Liver (tissue), 9 donors: Measurements from ENCODE around the gene HDAC5. TPM values are rescaled to one million over a fixed set of nuclear protein-coding genes. Genes with fewer than 3 reads are reported as not detected.
A peak's percentile ranks its signal among the peaks of the same experiment; 100 is the strongest.

Experiments used
- DNase-seq: peaks from one replicate; pipeline ENCODE4 v3.0.0-alpha.2; 2017; ENCODE audit warnings: low spot score
- H3K27ac ChIP-seq, 2 donors: one replicate each; pipeline ENCODE4 v1.7.0; 2013; ENCODE audit warnings: inconsistent platforms in 2 of 2, low read length in 2 of 2, control low read depth in 1 of 2, low read depth in 1 of 2, mild to moderate bottlenecking in 1 of 2
- H3K27me3 ChIP-seq, 4 donors: one replicate each; pipeline versions ENCODE4 v1.6.1 to v1.7.0; 2013; ENCODE audit warnings: low read length in 3 of 4, inconsistent platforms in 1 of 4, mild to moderate bottlenecking in 1 of 4, moderate library complexity in 1 of 4; ENCODE audit not compliant: control insufficient read depth in 4 of 4, insufficient read depth in 4 of 4
- H3K36me3 ChIP-seq, 4 donors: one replicate each; pipeline versions ENCODE4 v1.6.1 to v1.7.0; 2013; ENCODE audit warnings: low read length in 3 of 4, mild to moderate bottlenecking in 3 of 4, low read depth in 1 of 4, moderate library complexity in 1 of 4; ENCODE audit not compliant: control insufficient read depth in 4 of 4, insufficient read depth in 3 of 4
- H3K4me1 ChIP-seq, 4 donors: one replicate each; pipeline versions ENCODE4 v1.6.1 to v1.7.0; 2013; ENCODE audit warnings: low read length in 3 of 4, mild to moderate bottlenecking in 3 of 4, moderate library complexity in 1 of 4; ENCODE audit not compliant: control insufficient read depth in 4 of 4, insufficient read depth in 4 of 4
- H3K4me3 ChIP-seq, 3 donors: one replicate each; pipeline versions ENCODE4 v1.6.1 to v1.7.0; 2013; ENCODE audit warnings: low read length in 3 of 3, control low read depth in 1 of 3, low read depth in 1 of 3, mild to moderate bottlenecking in 1 of 3
- H3K9ac ChIP-seq, 2 donors: one replicate each; pipeline ENCODE4 v1.7.0; 2013; ENCODE audit warnings: low read length in 2 of 2, mild to moderate bottlenecking in 2 of 2, moderate library complexity in 2 of 2, control low read depth in 1 of 2, low read depth in 1 of 2
- H3K9me3 ChIP-seq, 4 donors: one replicate each; pipeline versions ENCODE4 v1.6.1 to v1.7.0; 2013; ENCODE audit warnings: low read length in 3 of 4; ENCODE audit not compliant: control insufficient read depth in 4 of 4
- EGR1 ChIP-seq, 2 donors: IDR thresholded peaks; 2 replicates each; pipeline ENCODE4 v1.6.1; 2016 to 2018; ENCODE audit warnings: antibody characterized with exemption in 2 of 2, low read depth in 2 of 2
- FOXA1 ChIP-seq: IDR thresholded peaks from 2 replicates; pipeline ENCODE4 v1.6.1; 2016; ENCODE audit warnings: antibody characterized with exemption
- GABPA ChIP-seq, 2 donors: IDR thresholded peaks in 1 of 2; conservative IDR thresholded peaks in 1 of 2; 2 replicates each; pipeline ENCODE4 v1.6.1; 2016; ENCODE audit warnings: antibody characterized with exemption in 2 of 2, mild to moderate bottlenecking in 1 of 2, moderate library complexity in 1 of 2
- HNF4G ChIP-seq: IDR thresholded peaks from 2 replicates; pipeline ENCODE4 v1.6.1; 2016; ENCODE audit warnings: antibody characterized with exemption
- JUND ChIP-seq, 2 donors: IDR thresholded peaks; 2 replicates each; pipeline ENCODE4 v1.6.1; 2016; ENCODE audit warnings: antibody characterized with exemption in 2 of 2
- RXRA ChIP-seq, 2 donors: IDR thresholded peaks; 2 replicates each; pipeline ENCODE4 v1.6.1; 2017 to 2018; ENCODE audit warnings: antibody characterized with exemption in 2 of 2, mild to moderate bottlenecking in 1 of 2
- TAF1 ChIP-seq: conservative IDR thresholded peaks from 2 replicates; pipeline ENCODE4 v1.6.1; 2016; ENCODE audit warnings: antibody characterized with exemption, mild to moderate bottlenecking
- YY1 ChIP-seq: IDR thresholded peaks from 2 replicates; pipeline ENCODE4 v1.6.1; 2016; ENCODE audit warnings: antibody characterized with exemption, mild to moderate bottlenecking
- WGBS: extraction: QIAGEN DNeasy Blood & Tissue Kit; methylation state at CpG from one replicate; pipeline ENCODE4 v1.1.7; 2013; 5-methylcytosine and 5-hydroxymethylcytosine counted together
- polyA plus RNA-seq, 2 donors: library from polyadenylated mRNA; stranded (reverse) in 1 of 2; unstranded in 1 of 2; fragments of 200-250 nt in 1 of 2; fragments of >200 nt in 1 of 2; fragmentation: Nextera tagmentation in 1 of 2; extraction: Ambion mirVana in 1 of 2; gene quantifications; one replicate each; pipeline versions ENCODE4 v1.2.1 to v1.2.3, GENCODE V29; 2013 to 2015
- total RNA-seq, 2 donors: library from RNA; depleted of rRNA; stranded (reverse); fragments of >200 nt; gene quantifications; one replicate each; pipeline ENCODE4 v1.2.3, GENCODE V29; 2014
- TF ChIP-seq, protein P1 (sequence below): IDR thresholded peaks from 2 replicates; pipeline ENCODE4 v1.6.1; 2016; ENCODE audit warnings: antibody characterized with exemption, mild to moderate bottlenecking
- TF ChIP-seq, protein P2 (sequence below): IDR thresholded peaks from 2 replicates; pipeline ENCODE4 v1.6.1; 2016; ENCODE audit warnings: antibody characterized with exemption
- TF ChIP-seq, protein P3 (sequence below): IDR thresholded peaks from 2 replicates; pipeline ENCODE4 v1.6.1; 2016; ENCODE audit warnings: antibody characterized with exemption
- TF ChIP-seq, protein P4 (sequence below): fragments of 150-350 bp; IDR thresholded peaks from 2 replicates; pipeline ENCODE4 v1.5.1; 2017; ENCODE audit warnings: improper control_type of control experiment, low read depth, low read length; ENCODE audit not compliant: missing input control
- TF ChIP-seq, protein P5 (sequence below): IDR thresholded peaks from 2 replicates; pipeline ENCODE4 v1.6.1; 2016; ENCODE audit warnings: antibody characterized with exemption
- donor health status: healthy.
- donor health status: healthy.
- donor health status: healthy.
- donor health status: healthy.
- donor health status: healthy.

Gene HDAC5
- total and polyA plus RNA-seq, 4 donors: 5.8 to 20.3 (median 14.4) TPM

DNA sequence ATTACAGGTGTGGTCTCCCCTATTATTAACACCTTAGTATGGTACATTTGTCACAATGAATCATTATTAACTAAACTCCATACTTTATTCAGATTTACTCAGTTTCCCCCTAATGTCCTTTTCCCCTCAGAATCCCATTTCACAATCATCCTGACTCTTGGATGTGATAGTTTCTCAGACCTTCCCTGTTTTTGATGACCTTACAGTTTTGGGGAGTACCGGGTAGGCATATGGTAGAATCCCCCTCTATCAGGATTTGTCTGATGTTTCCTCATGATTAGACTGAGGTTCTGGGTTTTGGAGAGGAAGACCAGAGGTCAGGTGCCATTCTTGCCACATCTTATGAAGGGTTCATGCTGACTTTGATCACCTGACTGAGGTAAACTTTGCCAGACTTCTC lies 41.0 kb upstream of the HDAC5 start:
- Histone ChIP-seq H3K27me3 (no peaks in the 10 kb centered on the region), H3K27ac (no peak overlapping the region), H3K36me3 (no peaks in the 10 kb centered on the region), H3K4me3 (no peak overlapping the region), H3K9me3 (no peaks in the 10 kb centered on the region), H3K9ac (no peak overlapping the region), H3K4me1 (peaks cover 0 to 5% (median 2%) of the 10 kb centered on the region in 4 donors)
- 87% methylated on average over 1 of the region's 1 CpG for WGBS
- no peak for DNase-seq
- TF ChIP-seq JUND (IDR thresholded peaks at IDR 0.05): no peak
- peak in 1 of 2 donors; percentile 15 for TF ChIP-seq RXRA (IDR thresholded peaks at IDR 0.05)

DNA sequence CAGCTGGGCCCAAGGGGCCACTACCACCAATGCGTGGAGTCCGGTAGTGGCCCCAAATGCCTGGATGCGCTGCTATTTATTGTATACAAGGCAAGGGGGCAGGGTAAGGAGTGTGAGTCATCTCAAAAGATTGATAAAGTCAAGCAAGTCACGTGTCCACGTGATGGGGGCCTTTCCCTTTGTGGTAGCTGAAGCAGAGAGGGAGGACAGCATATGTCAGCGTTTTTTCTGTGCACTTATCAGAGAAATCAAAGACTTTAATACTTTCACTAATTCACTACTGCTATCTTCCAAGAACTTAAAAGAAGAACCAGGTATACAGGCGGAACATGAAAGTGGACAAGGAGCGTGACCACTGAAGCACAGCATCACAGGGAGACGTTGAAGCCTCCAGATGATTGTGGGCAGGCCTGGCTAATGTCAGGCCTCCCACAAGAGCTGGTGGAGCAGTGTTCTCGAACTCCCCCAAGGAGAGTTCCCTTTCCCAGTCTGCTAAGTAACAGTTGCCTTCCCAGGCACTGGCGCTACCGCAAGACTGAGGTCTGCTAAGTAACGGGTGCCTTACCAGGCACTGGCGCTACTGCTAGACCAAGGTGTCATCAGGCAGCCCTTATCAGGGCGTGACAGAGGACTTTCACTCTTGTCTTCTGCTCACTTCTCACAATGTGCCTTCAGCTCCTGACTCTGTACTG lies 36.2 kb upstream of the HDAC5 start:
- WGBS: 90% methylated on average over 15 of the region's 15 CpGs
- TF ChIP-seq, protein P1, sequence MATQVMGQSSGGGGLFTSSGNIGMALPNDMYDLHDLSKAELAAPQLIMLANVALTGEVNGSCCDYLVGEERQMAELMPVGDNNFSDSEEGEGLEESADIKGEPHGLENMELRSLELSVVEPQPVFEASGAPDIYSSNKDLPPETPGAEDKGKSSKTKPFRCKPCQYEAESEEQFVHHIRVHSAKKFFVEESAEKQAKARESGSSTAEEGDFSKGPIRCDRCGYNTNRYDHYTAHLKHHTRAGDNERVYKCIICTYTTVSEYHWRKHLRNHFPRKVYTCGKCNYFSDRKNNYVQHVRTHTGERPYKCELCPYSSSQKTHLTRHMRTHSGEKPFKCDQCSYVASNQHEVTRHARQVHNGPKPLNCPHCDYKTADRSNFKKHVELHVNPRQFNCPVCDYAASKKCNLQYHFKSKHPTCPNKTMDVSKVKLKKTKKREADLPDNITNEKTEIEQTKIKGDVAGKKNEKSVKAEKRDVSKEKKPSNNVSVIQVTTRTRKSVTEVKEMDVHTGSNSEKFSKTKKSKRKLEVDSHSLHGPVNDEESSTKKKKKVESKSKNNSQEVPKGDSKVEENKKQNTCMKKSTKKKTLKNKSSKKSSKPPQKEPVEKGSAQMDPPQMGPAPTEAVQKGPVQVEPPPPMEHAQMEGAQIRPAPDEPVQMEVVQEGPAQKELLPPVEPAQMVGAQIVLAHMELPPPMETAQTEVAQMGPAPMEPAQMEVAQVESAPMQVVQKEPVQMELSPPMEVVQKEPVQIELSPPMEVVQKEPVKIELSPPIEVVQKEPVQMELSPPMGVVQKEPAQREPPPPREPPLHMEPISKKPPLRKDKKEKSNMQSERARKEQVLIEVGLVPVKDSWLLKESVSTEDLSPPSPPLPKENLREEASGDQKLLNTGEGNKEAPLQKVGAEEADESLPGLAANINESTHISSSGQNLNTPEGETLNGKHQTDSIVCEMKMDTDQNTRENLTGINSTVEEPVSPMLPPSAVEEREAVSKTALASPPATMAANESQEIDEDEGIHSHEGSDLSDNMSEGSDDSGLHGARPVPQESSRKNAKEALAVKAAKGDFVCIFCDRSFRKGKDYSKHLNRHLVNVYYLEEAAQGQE: no peak
- TF ChIP-seq YY1 (no peak), GABPA (IDR thresholded peaks at IDR 0.05 in 1 of 2, conservative IDR thresholded peaks at IDR 0.05 in 1 of 2) (no peak), HNF4G (no peak), EGR1 (IDR thresholded peaks at IDR 0.05; ENCODE audit: low read depth in 2 of 2) (no peak), FOXA1 (no peak), TAF1 (no peak)
- TF ChIP-seq, protein P2, sequence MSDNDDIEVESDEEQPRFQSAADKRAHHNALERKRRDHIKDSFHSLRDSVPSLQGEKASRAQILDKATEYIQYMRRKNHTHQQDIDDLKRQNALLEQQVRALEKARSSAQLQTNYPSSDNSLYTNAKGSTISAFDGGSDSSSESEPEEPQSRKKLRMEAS: no peak
- TF ChIP-seq, protein P3, sequence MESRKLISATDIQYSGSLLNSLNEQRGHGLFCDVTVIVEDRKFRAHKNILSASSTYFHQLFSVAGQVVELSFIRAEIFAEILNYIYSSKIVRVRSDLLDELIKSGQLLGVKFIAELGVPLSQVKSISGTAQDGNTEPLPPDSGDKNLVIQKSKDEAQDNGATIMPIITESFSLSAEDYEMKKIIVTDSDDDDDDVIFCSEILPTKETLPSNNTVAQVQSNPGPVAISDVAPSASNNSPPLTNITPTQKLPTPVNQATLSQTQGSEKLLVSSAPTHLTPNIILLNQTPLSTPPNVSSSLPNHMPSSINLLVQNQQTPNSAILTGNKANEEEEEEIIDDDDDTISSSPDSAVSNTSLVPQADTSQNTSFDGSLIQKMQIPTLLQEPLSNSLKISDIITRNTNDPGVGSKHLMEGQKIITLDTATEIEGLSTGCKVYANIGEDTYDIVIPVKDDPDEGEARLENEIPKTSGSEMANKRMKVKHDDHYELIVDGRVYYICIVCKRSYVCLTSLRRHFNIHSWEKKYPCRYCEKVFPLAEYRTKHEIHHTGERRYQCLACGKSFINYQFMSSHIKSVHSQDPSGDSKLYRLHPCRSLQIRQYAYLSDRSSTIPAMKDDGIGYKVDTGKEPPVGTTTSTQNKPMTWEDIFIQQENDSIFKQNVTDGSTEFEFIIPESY: no peak
- TF ChIP-seq, protein P4, sequence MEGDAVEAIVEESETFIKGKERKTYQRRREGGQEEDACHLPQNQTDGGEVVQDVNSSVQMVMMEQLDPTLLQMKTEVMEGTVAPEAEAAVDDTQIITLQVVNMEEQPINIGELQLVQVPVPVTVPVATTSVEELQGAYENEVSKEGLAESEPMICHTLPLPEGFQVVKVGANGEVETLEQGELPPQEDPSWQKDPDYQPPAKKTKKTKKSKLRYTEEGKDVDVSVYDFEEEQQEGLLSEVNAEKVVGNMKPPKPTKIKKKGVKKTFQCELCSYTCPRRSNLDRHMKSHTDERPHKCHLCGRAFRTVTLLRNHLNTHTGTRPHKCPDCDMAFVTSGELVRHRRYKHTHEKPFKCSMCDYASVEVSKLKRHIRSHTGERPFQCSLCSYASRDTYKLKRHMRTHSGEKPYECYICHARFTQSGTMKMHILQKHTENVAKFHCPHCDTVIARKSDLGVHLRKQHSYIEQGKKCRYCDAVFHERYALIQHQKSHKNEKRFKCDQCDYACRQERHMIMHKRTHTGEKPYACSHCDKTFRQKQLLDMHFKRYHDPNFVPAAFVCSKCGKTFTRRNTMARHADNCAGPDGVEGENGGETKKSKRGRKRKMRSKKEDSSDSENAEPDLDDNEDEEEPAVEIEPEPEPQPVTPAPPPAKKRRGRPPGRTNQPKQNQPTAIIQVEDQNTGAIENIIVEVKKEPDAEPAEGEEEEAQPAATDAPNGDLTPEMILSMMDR: no peak
- TF ChIP-seq, protein P5, sequence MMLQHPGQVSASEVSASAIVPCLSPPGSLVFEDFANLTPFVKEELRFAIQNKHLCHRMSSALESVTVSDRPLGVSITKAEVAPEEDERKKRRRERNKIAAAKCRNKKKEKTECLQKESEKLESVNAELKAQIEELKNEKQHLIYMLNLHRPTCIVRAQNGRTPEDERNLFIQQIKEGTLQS: no peak
- H3K36me3 ChIP-seq: no peaks in the 10 kb centered on the region
- H3K4me1 ChIP-seq: no peaks in the 10 kb centered on the region
- H3K4me3 ChIP-seq: no peak overlapping the region
- no peak for DNase-seq
- no peaks in the 10 kb centered on the region for H3K9me3 ChIP-seq
- H3K27me3 ChIP-seq: no peaks in the 10 kb centered on the region
- no peak overlapping the region for H3K27ac ChIP-seq
- no peak overlapping the region for H3K9ac ChIP-seq
